Natural killer cell (primary cell): Measurements from ENCODE around the gene ZNF618. TPM values are rescaled to one million over a fixed set of nuclear protein-coding genes. Genes with fewer than 3 reads are reported as not detected.

Source experiments
- ATAC-seq, 3 donors: fragments of 150-1000 bp in 2 of 3; fragments of 200-7000 bp in 1 of 3; cut with Tn5 transposase; 1 replicate in 1 of 3; 2 replicates in 2 of 3; pipeline ENCODE4 v1.10.0; 2021; ENCODE audit warnings: mild to moderate bottlenecking in 2 of 3, moderate library complexity in 2 of 3
- DNase-seq, 2 donors: peaks; one replicate each; pipeline versions ENCODE4 v3.0.0 to v3.0.0-alpha.2; 2013 to 2021; ENCODE audit warnings: mixed read lengths in 1 of 2
- H3K27ac ChIP-seq: one replicate; pipeline ENCODE4 v1.5.1; 2013; ENCODE audit warnings: mild to moderate bottlenecking, low read length
- H3K27me3 ChIP-seq: one replicate; pipeline ENCODE4 v1.6.1; 2013; ENCODE audit warnings: low read length; ENCODE audit not compliant: control insufficient read depth, insufficient read depth
- H3K36me3 ChIP-seq: one replicate; pipeline ENCODE4 v1.6.1; 2013; ENCODE audit warnings: low read length; ENCODE audit not compliant: control insufficient read depth, insufficient read depth
- H3K4me1 ChIP-seq: one replicate; pipeline ENCODE4 v1.6.1; 2013; ENCODE audit warnings: low read length; ENCODE audit not compliant: control insufficient read depth, insufficient read depth
- H3K4me3 ChIP-seq: one replicate; pipeline ENCODE4 v1.5.1; 2013; ENCODE audit warnings: low read length
- H3K9me3 ChIP-seq: one replicate; pipeline ENCODE4 v1.6.1; 2013; ENCODE audit warnings: low read length; ENCODE audit not compliant: control insufficient read depth, insufficient read depth
- H3K27ac Mint-ChIP-seq, 2 donors: one replicate each; pipeline ENCODE4 v1.8.0; 2022; ENCODE audit warnings: mild to moderate bottlenecking in 2 of 2, mixed read lengths in 2 of 2, moderate library complexity in 1 of 2
- H3K27me3 Mint-ChIP-seq, 2 donors: one replicate each; pipeline ENCODE4 v1.8.0; 2022; ENCODE audit warnings: low read depth in 2 of 2, mixed read lengths in 2 of 2
- H3K36me3 Mint-ChIP-seq: one replicate; pipeline ENCODE4 v1.8.0; 2022; ENCODE audit warnings: mixed read lengths
- H3K4me1 Mint-ChIP-seq, 2 donors: one replicate each; pipeline ENCODE4 v1.8.0; 2022; ENCODE audit warnings: mixed read lengths in 2 of 2
- H3K4me3 Mint-ChIP-seq: one replicate; pipeline ENCODE4 v1.8.0; 2022; ENCODE audit warnings: mild to moderate bottlenecking, moderate library complexity, mixed read lengths
- H3K9me3 Mint-ChIP-seq, 2 donors: one replicate each; pipeline ENCODE4 v1.8.0; 2022; ENCODE audit warnings: mixed read lengths in 2 of 2
- CTCF ChIP-seq: fragments of 200-600 bp; IDR thresholded peaks from one replicate; pipeline ENCODE4 v1.8.0; 2022; ENCODE audit warnings: antibody characterized with exemption
- WGBS: methylation state at CpG from one replicate; pipeline ENCODE4 v1.1.7; 2013; ENCODE audit warnings: missing lambda C conversion rate; ENCODE audit not compliant: insufficient coverage; 5-methylcytosine and 5-hydroxymethylcytosine counted together
- intact Hi-C: fragments of 100-400 bp; cut with micrococcal nuclease; formaldehyde crosslinking; loops from one replicate; pipeline ENCODE4 v1.14.2; 2022
- total RNA-seq, 4 donors: library from RNA; stranded (reverse); fragments of 120-200 nt in 1 of 4; gene quantifications; one replicate each; pipeline versions ENCODE4 v1.2.3 to v1.2.4, GENCODE V29; 2013 to 2022

Gene ZNF618
- total RNA-seq, 3 donors from 2014 or later (not counting 1 experiment from before 2014, with no cell fraction given): 9.2 to 10.7 (median 10.0) TPM

- DNase-seq: no peak
- Histone ChIP-seq H3K27ac (no peak overlapping the region), H3K4me3 (no peak overlapping the region), H3K4me1 (no peaks in the 10 kb centered on the region), H3K36me3 (peaks cover 2% of the 10 kb centered on the region), H3K27me3 (no peaks in the 10 kb centered on the region), H3K9me3 (no peaks in the 10 kb centered on the region)
- Mint-ChIP-seq H3K4me1 (no peaks in the 10 kb centered on the region), H3K4me3 (no peak overlapping the region), H3K9me3 (no peaks in the 10 kb centered on the region), H3K27ac (no peak overlapping the region), H3K36me3 (peaks cover 10% of the 10 kb centered on the region), H3K27me3 (no peaks in the 10 kb centered on the region)
- 85% methylated on average over 12 of the region's 12 CpGs for WGBS
- ATAC-seq: no peak
- TF ChIP-seq CTCF: no peak
- intact Hi-C loops: no loop called here
These were observed 153.4 kb downstream of the ZNF618 start for GRCh38 chr9:114029311-114030170.

DNA sequence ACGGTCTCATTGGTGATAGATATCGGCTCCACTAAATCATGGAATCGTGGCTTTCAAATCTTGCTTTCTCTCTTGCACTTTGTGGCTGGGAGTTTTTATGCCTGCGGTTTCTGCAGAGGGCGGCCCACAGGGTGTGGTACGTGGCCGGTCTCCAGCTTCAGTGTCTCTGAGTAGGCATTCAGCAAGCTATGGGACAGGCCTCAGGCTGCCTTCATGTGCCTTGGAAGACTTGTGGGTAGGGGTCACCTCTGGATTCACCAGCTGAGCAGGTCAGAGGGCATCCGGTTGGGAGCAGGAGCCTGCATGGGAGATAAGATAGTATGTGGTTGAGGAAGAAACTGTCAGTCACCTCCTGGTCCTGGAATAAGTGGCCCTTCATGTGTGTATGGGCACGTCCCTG, 154.3 kb downstream of the ZNF618 start:
- no peaks in the 10 kb centered on the region for H3K27me3 ChIP-seq
- H3K36me3 ChIP-seq: peaks cover 2% of the 10 kb centered on the region
- Mint-ChIP-seq H3K27me3 (no peaks in the 10 kb centered on the region), H3K36me3 (peaks cover 4% of the 10 kb centered on the region), H3K27ac (no peak overlapping the region), H3K9me3 (no peaks in the 10 kb centered on the region), H3K4me3 (no peak overlapping the region), H3K4me1 (no peaks in the 10 kb centered on the region)
- WGBS: 87% methylated on average over 9 of the region's 9 CpGs
- TF ChIP-seq CTCF: no peak
- no peak overlapping the region for H3K4me3 ChIP-seq
- no peaks in the 10 kb centered on the region for H3K9me3 ChIP-seq
- ATAC-seq: no peak
- H3K27ac ChIP-seq: no peak overlapping the region
- DNase-seq: no peak
- no peaks in the 10 kb centered on the region for H3K4me1 ChIP-seq
- intact Hi-C loops: no loop called here

GRCh38 chr9:114031037-114031630, 155.0 kb downstream of the ZNF618 start:
- Histone ChIP-seq H3K4me1 (no peaks in the 10 kb centered on the region), H3K27ac (no peak overlapping the region), H3K27me3 (no peaks in the 10 kb centered on the region), H3K36me3 (peaks cover 2% of the 10 kb centered on the region), H3K9me3 (no peaks in the 10 kb centered on the region), H3K4me3 (no peak overlapping the region)
- no peaks in the 10 kb centered on the region for H3K27me3 Mint-ChIP-seq
- WGBS: 79% methylated on average over 7 of the region's 7 CpGs
- no peak overlapping the region for H3K27ac Mint-ChIP-seq
- no peak for TF ChIP-seq CTCF
- intact Hi-C loops: no loop called here
- no peaks in the 10 kb centered on the region for H3K4me1 Mint-ChIP-seq
- H3K4me3 Mint-ChIP-seq: no peak overlapping the region
- DNase-seq: no peak
- ATAC-seq: no peak
- H3K9me3 Mint-ChIP-seq: no peaks in the 10 kb centered on the region
- H3K36me3 Mint-ChIP-seq: no peaks in the 10 kb centered on the region
